Stimulated activated naive CD8-positive, alpha-beta T cell treated with anti-CD3 and anti-CD28 coated beads, Interleukin-15, Interleukin-2, amounts not matched to agents 100 U/mL and 50 U/mL, for 24 hours (primary cell): ENCODE results near the gene CD34.
A peak's percentile ranks its signal among the peaks of the same experiment; 100 is the strongest.
"Not testable (repeated sequence)": the region's sequence is repeated elsewhere in the genome, so short reads cannot be mapped to it uniquely, and the experiment has no call there.

ENCODE experiments used
- ATAC-seq: fragments of 150-1000 bp; cut with Tn5 transposase; one replicate; pipeline ENCODE4 v1.10.0; 2021
- DNase-seq: peaks from one replicate; pipeline ENCODE4 v3.0.0; 2021

The CD34 gene

GRCh38 chr1:207910591-207911354 lies at the start of gene CD34:
TSS of gene CD34 (minus strand) at chr1:207911125. CDS start at chr1:207911080, 45 bp downstream.
- ATAC-seq (peak; percentile 57), DNase-seq (peak; percentile 39)

- ATAC-seq (no peak), DNase-seq (no peak)
These were observed 49.4 kb upstream of the CD34 start for GRCh38 chr1:207960346-207960745.

GRCh38 chr1:207959910-207960309 lies 49.0 kb upstream of the CD34 start:
- DNase-seq (no peak), ATAC-seq (no peak)

GRCh38 chr1:207959141-207959825 lies 48.4 kb upstream of the CD34 start:
- ATAC-seq (peak; percentile 16), DNase-seq (peak; percentile 29)

GRCh38 chr1:207958376-207959139 lies 47.6 kb upstream of the CD34 start:
- ATAC-seq, result no peak
- no peak for DNase-seq

GRCh38 chr1:207956986-207957385 lies 46.1 kb upstream of the CD34 start:
- no peak for ATAC-seq
- no peak for DNase-seq

- no peak for ATAC-seq
- no peak for DNase-seq
These were observed 43.2 kb upstream of the CD34 start for GRCh38 chr1:207954104-207954503.

GRCh38 chr1:207952617-207953542 lies 42.0 kb upstream of the CD34 start:
- DNase-seq, result no peak
- no peak for ATAC-seq

GRCh38 chr1:207951652-207952051 lies 40.7 kb upstream of the CD34 start:
- DNase-seq (no peak), ATAC-seq (no peak)

- DNase-seq, result no peak
- no peak for ATAC-seq
These were observed 39.8 kb upstream of the CD34 start for GRCh38 chr1:207950750-207951149.

- no peak for DNase-seq
- no peak for ATAC-seq
These were observed 38.8 kb upstream of the CD34 start for GRCh38 chr1:207949571-207950195.

- ATAC-seq (no peak), DNase-seq (no peak)
These were observed 37.8 kb upstream of the CD34 start for GRCh38 chr1:207948536-207949250.

- ATAC-seq, result no peak
These were observed 35.8 kb upstream of the CD34 start for GRCh38 chr1:207946756-207947155.

GRCh38 chr1:207944571-207944970 lies 33.6 kb upstream of the CD34 start:
- ATAC-seq (no peak), DNase-seq (no peak)

More at GRCh38 chr1:207946756-207947155, 35.8 kb upstream of the CD34 start:
- DNase-seq, result no peak

GRCh38 chr1:207942337-207942741 lies 31.4 kb upstream of the CD34 start:
- DNase-seq, ATAC-seq: not testable (repeated sequence)

GRCh38 chr1:207941665-207942064 lies 30.7 kb upstream of the CD34 start:
- DNase-seq, result no peak
- ATAC-seq, result no peak

- ATAC-seq, result no peak
These were observed 27.1 kb upstream of the CD34 start for GRCh38 chr1:207938016-207938415.

GRCh38 chr1:207937204-207937603 lies 26.3 kb upstream of the CD34 start:
- DNase-seq, result no peak
- no peak for ATAC-seq

More at GRCh38 chr1:207938016-207938415, 27.1 kb upstream of the CD34 start:
- DNase-seq, result no peak

- DNase-seq, result no peak
- no peak for ATAC-seq
These were observed 24.2 kb upstream of the CD34 start for GRCh38 chr1:207935166-207935583.

- DNase-seq (no peak), ATAC-seq (no peak)
These were observed 22.4 kb upstream of the CD34 start for GRCh38 chr1:207933205-207933800.
